Ectodermal cell (in vitro differentiated cells): ENCODE data around the gene TMEM267.
"Not testable (repeated sequence)": the region's sequence is repeated elsewhere in the genome, so short reads cannot be mapped to it uniquely, and the experiment has no call there.

Source experiments
- H3K27ac ChIP-seq: 2 replicates; pipeline ENCODE4 v1.7.0; 2013; ENCODE audit warnings: mild to moderate bottlenecking, low read depth, low read length; ENCODE audit not compliant: insufficient read depth, poor library complexity, severe bottlenecking
- H3K27me3 ChIP-seq: 2 replicates; pipeline ENCODE4 v1.7.0; 2013; ENCODE audit warnings: mild to moderate bottlenecking, low read length; ENCODE audit not compliant: insufficient read depth, control insufficient read depth, poor library complexity, severe bottlenecking
- H3K36me3 ChIP-seq: one replicate; pipeline ENCODE4 v1.7.0; 2013; ENCODE audit warnings: low read length; ENCODE audit not compliant: control insufficient read depth, insufficient read depth
- H3K4me1 ChIP-seq: one replicate; pipeline ENCODE4 v1.7.0; 2013; ENCODE audit warnings: low read length; ENCODE audit not compliant: control insufficient read depth, insufficient read depth
- H3K4me3 ChIP-seq: 2 replicates; pipeline ENCODE4 v1.7.0; 2013; ENCODE audit warnings: low read depth, low read length, control low read depth; ENCODE audit not compliant: insufficient read depth
- H3K9me3 ChIP-seq: 2 replicates; pipeline ENCODE4 v1.7.0; 2013; ENCODE audit warnings: mild to moderate bottlenecking, low read length, moderate library complexity; ENCODE audit not compliant: control insufficient read depth
- WGBS, 2 experiments: methylation state at CpG; one replicate each; pipeline ENCODE4 v1.1.7; 2013; ENCODE audit warnings: missing lambda C conversion rate in 2 of 2; 5-methylcytosine and 5-hydroxymethylcytosine counted together

Gene TMEM267

DNA sequence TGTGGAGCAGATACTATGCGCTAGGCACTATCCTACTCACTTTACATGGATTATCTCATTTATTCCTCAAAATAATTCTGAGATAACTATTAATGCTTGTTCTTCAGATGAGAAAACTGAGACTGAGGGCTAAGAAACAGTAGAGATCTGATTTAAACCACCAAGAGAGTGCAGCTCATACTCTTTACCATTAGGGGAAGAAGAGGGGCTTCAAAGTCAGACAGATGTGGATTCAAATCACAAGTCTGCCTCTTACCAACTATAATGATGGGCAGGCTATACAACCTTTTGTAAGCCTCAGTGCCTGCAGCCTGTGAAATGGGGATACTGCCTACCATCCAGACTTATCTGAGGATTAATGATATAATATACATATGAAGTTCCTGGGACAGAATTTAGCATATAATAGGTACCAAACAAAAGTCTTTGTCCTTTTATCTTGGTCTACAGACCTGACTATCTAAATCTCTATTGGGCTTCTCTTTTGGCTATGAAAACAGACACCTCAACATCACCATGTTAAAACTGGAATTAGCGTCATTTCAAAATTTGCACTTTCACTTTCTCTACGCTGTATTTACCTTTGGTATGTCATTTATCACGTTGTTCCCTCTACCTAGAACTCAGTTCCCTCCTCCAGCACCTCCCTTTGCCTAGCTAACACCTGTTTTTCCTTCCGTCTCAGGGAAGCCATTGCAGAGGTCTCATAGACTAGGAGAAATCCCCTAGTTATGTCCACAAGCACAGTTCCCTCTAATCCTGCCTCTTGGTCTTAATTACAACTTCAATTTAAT lies 13.8 kb upstream of the TMEM267 start:
- Histone ChIP-seq H3K36me3 (no peaks in the 10 kb centered on the region), H3K9me3 (no peaks in the 10 kb centered on the region), H3K4me3 (no peak overlapping the region), H3K27ac (no peak overlapping the region), H3K27me3 (no peaks in the 10 kb centered on the region), H3K4me1 (no peaks in the 10 kb centered on the region)
- 93 to 95% methylated on average over 5 of the region's 5 CpGs for WGBS, 2 experiments

DNA sequence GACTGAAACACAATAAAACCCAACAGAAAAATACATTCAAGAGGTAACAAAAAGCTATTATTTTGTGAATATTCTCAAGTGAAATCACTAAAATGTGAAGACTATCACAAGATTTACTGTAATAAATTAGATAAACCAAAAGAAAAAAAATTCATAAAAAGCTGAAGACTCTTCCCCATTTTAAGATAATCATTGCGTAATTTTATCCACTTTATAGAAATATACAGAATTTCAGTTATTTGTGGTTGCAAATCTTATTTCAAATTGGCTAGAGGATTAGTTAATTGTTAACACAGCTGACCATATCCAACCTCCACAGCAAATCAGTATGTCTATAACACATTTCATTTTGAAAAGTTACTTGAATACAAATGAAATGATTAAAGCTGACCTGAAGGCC lies 7.7 kb upstream of the TMEM267 start:
- Histone ChIP-seq H3K4me3 (no peak overlapping the region), H3K27ac (no peak overlapping the region), H3K9me3 (no peaks in the 10 kb centered on the region), H3K4me1 (no peaks in the 10 kb centered on the region), H3K36me3 (no peaks in the 10 kb centered on the region), H3K27me3 (no peaks in the 10 kb centered on the region)
- 100% methylated on average over 1 of the region's 1 CpG; no CpG with 5 or more reads in 1 of the 2 experiments for WGBS, 2 experiments

DNA sequence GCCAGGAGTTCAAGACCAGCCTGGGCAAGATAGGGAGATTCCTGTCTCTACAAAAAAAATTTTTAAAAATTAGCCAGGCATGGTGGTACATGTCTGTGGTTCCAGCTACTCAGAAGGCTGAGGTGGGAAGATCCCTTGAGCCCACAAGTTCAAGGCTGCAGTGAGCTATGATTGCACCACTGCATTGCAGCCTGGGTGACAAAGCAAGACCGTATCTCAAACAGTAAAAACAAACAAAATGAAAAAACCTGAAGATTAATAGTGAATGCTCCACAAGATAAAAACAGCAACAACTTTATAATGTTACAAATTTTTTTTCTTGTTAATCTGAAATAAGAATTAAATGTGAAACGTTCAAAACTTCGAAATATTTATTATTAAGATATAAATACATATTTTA lies 2.7 kb upstream of the TMEM267 start:
- H3K36me3 ChIP-seq, result no peaks in the 10 kb centered on the region
- no peak overlapping the region for H3K4me3 ChIP-seq
- H3K27ac ChIP-seq, result no peak overlapping the region
- no CpG with 5 or more reads among the region's 3 CpGs for WGBS, 2 experiments
- H3K4me1 ChIP-seq, result peaks cover 5% of the 10 kb centered on the region
- no peaks in the 10 kb centered on the region for H3K9me3 ChIP-seq
- no peaks in the 10 kb centered on the region for H3K27me3 ChIP-seq

DNA sequence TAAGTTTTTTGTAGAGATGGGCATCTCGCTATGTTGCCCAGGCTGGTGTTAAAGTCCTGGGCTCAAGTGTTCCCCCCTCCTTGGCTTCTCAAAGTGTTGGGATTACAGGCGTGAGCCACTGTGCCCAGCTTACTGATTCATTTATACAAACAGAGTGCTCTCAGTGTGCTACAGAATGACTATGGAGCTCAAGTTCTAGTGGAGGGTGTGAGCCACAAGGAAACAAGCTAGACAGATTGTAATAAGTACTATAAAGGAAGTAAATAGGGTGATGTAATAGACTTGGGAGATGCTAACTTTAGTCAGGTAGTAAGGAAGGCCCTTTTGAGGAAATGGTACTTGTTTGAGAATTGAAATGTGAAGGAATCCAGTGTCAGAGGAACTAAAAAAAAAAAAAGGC lies 1.7 kb upstream of the TMEM267 start:
- Histone ChIP-seq H3K4me1 (peaks cover 5% of the 10 kb centered on the region), H3K36me3 (no peaks in the 10 kb centered on the region), H3K27ac (no peak overlapping the region), H3K4me3 (no peak overlapping the region), H3K9me3 (no peaks in the 10 kb centered on the region), H3K27me3 (no peaks in the 10 kb centered on the region)
- 83 to 93% methylated on average over 2 of the region's 2 CpGs for WGBS, 2 experiments

DNA sequence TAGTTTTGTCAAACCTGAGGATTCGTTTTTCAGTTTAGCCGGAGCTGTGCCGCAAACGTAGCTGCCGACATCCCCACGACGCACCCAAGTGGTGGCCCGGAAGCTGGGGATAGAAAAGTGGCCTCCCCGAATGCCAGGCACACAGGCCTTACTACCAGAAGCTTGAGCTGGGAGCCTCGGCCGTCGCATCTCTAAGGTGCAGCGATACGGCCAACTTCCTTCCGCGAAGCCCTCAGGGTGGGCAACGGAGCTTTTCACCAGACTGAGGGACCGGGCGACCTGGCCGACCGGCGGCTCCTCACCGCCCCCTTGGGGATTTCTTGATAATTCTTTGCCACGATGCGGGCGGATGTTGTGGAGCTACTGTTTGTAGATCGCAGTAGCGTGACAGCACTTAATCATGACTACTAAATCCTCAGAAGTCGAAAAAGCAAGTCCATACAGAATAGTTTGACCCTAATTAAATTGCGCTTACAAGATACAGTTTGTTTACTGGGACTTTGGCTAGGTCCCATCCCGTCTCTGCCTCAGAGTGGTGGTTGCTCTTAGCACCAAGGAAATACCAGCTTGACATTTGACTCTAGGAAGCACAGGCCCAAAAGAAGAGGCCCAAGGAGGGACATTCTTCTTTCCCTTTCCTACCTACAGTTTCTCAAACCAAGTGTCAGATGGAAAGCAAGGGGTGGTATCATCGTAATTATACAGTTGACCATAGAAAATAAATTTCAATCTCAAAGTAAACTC lies 613 bp upstream of the TMEM267 start:
- Histone ChIP-seq H3K27ac (peak overlapping the region; percentile 91), H3K4me3 (peak overlapping the region; percentile 75), H3K4me1 (peaks cover 5% of the 10 kb centered on the region), H3K27me3 (no peaks in the 10 kb centered on the region), H3K9me3 (no peaks in the 10 kb centered on the region), H3K36me3 (no peaks in the 10 kb centered on the region)
- 5% methylated on average over 32 of the region's 32 CpGs for WGBS, 2 experiments

DNA sequence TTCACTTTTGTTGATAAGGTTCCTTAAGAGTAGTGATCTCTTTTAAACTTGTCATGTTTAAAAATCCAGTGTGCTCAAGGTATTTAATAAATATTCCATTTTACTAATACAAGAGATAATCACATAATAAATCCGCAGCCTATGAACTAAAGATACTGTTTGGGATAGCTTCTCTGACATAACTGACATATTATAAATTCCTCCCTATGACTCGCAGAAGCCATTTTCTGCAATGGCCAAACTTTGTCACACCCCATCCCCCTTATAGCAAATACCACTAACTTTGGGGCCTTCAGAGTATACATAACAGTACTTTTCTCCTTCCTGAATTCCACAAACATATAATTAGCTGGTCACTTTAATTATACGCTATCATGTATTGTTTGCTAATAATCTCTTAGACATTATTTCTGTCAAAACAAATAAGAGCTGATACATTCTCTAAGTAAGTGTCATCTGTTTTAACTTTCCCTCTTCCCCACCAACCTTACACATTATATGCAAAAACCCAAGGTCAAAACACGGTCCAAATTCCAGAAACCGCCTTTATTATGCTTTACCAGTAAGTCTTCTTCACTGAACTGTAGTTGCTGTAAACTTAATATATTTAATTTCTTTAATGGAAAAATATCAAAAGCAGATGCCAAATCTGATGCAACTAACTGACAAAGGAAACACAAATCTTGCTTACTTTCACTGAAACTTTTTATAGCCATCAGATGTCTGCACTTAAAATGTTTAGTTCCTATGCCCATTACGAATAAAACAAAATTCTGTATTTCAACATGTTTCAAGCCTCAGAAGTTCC lies 971 bp downstream of the TMEM267 start:
- Histone ChIP-seq H3K27me3 (no peaks in the 10 kb centered on the region), H3K4me1 (peaks cover 5% of the 10 kb centered on the region), H3K4me3 (peak overlapping the region; percentile 75), H3K9me3 (no peaks in the 10 kb centered on the region), H3K36me3 (no peaks in the 10 kb centered on the region), H3K27ac (no peak overlapping the region)
- WGBS, 2 experiments, result 39 to 63% methylated on average over 5 to 6 of the region's 6 CpGs

DNA sequence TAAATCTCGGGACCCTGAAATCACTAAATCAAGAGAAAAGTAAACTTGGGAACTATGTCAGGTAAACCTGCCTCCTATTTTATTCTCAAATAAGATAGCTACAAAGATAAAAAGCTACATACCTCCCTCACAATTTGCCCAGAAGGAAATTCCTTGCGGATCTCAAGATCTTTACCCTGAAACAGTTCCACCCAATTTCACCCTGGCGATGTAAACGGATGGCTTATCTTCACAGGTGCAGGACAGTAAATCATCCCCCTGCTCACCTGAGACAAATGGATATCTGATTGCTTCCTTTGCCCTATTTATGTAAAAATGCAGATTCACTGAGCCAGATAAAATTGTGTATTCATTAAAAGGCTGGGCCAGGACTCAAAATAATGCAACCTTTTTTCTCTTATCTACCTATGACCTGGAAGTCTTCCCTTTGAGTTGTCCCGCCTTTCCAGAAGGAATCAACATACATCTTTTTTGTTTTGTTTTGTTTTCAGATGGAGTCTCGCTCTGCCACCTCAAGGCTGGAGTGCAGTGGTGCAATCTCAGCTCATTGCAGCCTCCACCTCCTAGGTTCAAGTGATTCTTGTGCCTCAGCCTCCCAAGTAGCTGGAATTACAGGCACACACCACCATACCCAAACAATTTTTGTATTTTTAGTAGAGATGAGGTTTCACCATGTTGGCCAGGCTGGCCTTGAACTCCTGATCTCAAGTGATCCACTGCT lies 13.8 kb downstream of the TMEM267 start:
- Histone ChIP-seq H3K27ac (no peak overlapping the region), H3K27me3 (no peaks in the 10 kb centered on the region), H3K4me1 (no peaks in the 10 kb centered on the region), H3K36me3 (no peaks in the 10 kb centered on the region), H3K4me3 (no peak overlapping the region), H3K9me3 (peaks cover 2% of the 10 kb centered on the region)
- WGBS, 2 experiments, result 93 to 95% methylated on average over 5 to 6 of the region's 6 CpGs

DNA sequence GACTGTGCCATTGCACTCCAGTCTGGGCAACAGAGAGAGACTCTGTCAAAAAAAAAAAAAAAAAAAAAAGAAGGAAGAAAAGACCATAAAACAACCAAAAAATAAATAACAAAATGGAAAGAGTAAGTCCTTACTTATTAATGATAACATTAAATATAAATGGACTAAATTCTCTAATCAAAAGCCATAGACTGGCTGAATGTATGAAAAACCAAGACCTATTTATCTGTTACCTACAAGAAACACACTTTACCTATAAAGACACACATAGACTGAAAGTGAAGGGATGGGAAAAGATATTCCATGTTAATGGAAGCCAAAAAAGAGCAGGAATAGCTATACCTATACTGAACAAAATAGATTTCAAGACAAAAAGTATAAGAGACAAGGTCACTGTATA lies 16.6 kb downstream of the TMEM267 start:
- H3K36me3 ChIP-seq, result no peaks in the 10 kb centered on the region
- no peaks in the 10 kb centered on the region for H3K4me1 ChIP-seq
- H3K4me3 ChIP-seq, result no peak overlapping the region
- peaks cover 2% of the 10 kb centered on the region for H3K9me3 ChIP-seq
- no peak overlapping the region for H3K27ac ChIP-seq
- no peaks in the 10 kb centered on the region for H3K27me3 ChIP-seq

DNA sequence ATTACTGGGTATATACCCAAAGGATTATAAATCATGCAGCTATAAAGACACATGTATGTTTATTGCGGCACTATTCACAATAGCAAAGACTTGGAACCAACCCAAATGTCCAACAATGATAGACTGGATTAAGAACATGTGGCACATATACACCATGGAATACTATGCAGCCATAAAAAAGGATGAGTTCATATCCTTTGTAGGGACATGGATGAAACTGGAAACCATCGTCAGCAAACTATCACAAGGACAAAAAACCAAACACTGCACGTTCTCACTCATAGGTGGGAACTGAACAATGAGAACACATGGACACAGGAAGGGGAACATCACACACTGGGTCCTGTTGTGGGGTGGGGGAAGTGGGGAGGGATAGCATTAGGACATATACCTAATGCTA lies 18.2 kb downstream of the TMEM267 start:
- not testable (repeated sequence) for H3K9me3 ChIP-seq, H3K27ac ChIP-seq, H3K4me1 ChIP-seq, H3K36me3 ChIP-seq, H3K27me3 ChIP-seq, H3K4me3 ChIP-seq
- 92 to 100% methylated on average over 2 of the region's 3 CpGs for WGBS, 2 experiments
